Measurements from ENCODE around the gene PACSIN3.
A peak's percentile ranks its signal among the peaks of the same experiment; 100 is the strongest.
"Not testable (repeated sequence)": the region's sequence is repeated elsewhere in the genome, so short reads cannot be mapped to it uniquely, and the experiment has no call there.

Gene PACSIN3

DNA sequence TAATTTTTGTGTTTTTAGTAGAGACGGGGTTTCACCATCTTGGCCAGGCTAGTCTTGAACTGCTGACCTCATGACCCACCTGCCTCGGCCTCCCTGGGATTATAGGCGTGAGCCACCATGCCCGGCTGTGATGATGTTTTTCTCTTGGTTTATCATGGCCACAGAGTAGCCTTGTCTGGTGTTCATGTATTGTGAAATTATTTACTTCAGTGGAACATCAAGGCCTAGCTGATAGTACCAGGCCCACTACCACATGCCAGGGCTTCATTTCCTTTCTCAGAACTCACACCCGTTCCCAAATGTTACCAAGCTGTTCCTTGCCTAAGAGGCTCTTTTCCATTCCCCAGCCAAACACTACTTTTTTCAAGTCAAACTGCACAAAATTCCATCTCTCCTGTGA is 22.4 kb upstream of the PACSIN3 start:
- Mint-ChIP-seq H3K4me3 (no peak overlapping the region), H3K36me3 (ENCODE audit: low read depth) (no peaks in the 10 kb centered on the region), H3K4me1 (ENCODE audit: low read depth) (peaks cover 6% of the 10 kb centered on the region), H3K27ac (no peak overlapping the region), H3K27me3 (ENCODE audit: low read depth) (no peaks in the 10 kb centered on the region), H3K9me3 (no peaks in the 10 kb centered on the region)
- DNase-seq (ENCODE audit: low spot score) = no peak

DNA sequence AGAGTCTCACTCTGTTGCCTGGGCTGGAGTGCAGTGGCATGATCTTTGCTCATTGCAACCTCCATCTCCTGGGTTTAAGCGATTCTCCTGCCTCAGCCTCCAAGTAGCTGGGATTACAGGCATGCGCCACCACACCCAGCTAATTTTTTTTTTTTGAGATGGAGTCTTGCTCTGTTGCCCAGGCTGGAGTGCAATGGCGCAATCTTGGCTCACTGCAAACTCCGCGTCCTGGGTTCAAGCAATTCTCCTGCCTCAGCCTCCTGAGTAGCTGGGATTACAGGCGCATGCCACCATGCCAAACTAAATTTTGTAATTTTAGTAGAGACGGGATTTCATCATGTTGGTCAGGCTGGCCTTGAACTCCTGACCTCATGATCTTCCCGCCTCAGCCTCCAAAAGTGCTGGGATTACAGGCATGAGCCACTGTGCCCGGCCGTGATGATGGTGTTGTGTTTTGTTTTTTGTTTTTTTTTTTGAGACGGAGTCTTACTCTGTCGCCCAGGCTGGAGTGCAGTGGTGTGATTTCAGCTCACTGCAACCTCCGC is 21.8 kb upstream of the PACSIN3 start:
- H3K27ac Mint-ChIP-seq; H3K36me3 Mint-ChIP-seq (ENCODE audit: low read depth); H3K4me1 Mint-ChIP-seq (ENCODE audit: low read depth); H3K9me3 Mint-ChIP-seq; H3K4me3 Mint-ChIP-seq; H3K27me3 Mint-ChIP-seq (ENCODE audit: low read depth); DNase-seq (ENCODE audit: low spot score): not testable (repeated sequence)

DNA sequence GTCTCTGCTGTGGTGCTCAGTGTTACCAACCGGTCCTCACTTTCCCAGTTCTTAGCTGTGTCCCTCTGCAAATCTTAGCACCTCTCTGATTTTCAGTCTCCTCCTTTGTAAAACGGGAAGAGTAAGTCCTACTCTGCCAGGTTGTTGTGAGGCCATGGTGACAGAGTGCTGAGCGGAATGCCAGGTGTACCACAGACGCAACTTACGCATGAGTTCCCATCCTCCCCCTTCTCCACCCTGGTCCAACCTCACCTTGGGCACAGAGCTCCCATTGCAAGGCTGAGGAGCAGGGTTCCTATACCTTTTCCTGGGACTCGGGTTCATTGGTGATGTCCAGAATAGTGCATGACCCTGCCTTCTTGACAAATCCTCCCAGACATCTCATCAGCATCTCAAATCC is 21.2 kb upstream of the PACSIN3 start:
- no peak for DNase-seq (ENCODE audit: low spot score)
- H3K9me3 Mint-ChIP-seq = no peaks in the 10 kb centered on the region
- no peak overlapping the region for H3K4me3 Mint-ChIP-seq
- H3K4me1 Mint-ChIP-seq (ENCODE audit: low read depth) = peaks cover 4% of the 10 kb centered on the region
- no peaks in the 10 kb centered on the region for H3K27me3 Mint-ChIP-seq (ENCODE audit: low read depth)
- H3K27ac Mint-ChIP-seq = no peak overlapping the region
- no peaks in the 10 kb centered on the region for H3K36me3 Mint-ChIP-seq (ENCODE audit: low read depth)

DNA sequence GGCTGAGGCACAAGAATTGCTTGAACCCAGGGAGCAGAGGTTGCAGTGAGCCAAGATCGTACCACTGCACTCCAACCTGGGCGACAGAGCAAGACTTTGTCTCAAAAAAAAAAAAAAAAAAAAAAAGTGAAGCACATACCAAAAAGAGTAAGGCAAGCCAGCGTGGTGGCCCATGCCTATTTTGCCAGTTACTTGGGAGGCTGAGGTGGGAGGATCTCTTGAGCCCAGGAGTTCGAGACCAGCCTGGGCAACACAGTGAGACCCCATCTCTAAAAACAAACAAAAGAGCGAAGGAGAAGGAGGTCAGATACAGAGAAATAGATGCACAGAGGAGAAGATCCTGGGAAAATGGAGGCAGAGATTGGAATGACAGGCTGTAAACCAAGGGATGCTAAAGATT is 20.3 kb upstream of the PACSIN3 start:
- not testable (repeated sequence) for H3K36me3 Mint-ChIP-seq (ENCODE audit: low read depth); H3K4me1 Mint-ChIP-seq (ENCODE audit: low read depth); H3K27ac Mint-ChIP-seq; H3K4me3 Mint-ChIP-seq; DNase-seq (ENCODE audit: low spot score); H3K9me3 Mint-ChIP-seq; H3K27me3 Mint-ChIP-seq (ENCODE audit: low read depth)

DNA sequence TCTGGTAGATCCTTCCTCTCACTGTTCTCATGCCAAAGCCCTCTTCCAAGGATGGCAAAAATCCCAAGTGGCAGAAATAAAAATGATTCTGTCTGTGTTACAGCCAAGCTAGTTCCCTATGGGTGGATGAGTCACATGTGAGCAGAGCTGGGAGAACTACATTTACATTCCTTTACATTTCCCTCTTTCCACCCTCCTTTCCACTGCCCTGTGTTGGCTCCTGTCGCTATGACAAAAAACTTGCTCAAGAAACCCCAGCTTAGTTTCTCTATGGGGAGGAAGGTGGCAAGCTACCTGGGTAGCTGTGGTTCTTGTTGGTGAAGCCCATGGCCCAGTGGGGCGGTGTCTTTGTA is 18.4 kb upstream of the PACSIN3 start:
- DNase-seq (ENCODE audit: low spot score) = no peak
- Mint-ChIP-seq H3K36me3 (ENCODE audit: low read depth) (no peaks in the 10 kb centered on the region), H3K9me3 (no peaks in the 10 kb centered on the region), H3K27ac (no peak overlapping the region), H3K27me3 (ENCODE audit: low read depth) (peaks cover 7% of the 10 kb centered on the region), H3K4me3 (no peak overlapping the region), H3K4me1 (ENCODE audit: low read depth) (peaks cover 4% of the 10 kb centered on the region)

DNA sequence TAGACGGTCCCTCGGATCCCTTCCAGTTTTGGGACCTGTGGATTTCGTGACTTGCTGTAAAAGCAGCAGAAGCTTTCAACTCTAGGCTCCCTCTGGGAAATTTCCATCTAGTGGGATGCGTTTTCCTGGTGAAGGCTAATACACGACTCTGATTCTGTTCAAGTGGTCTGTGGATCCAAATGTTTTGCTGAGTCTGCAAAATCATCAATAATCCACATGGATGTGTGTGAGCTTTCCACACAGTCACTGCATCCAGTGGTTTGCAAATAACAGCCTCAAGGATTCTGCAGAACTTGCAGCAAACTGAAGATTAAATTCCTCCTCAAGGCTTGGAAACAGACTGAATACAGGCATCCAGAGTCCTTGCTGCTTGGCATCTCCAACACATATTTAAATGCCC is 16.3 kb upstream of the PACSIN3 start:
- peaks cover 10% of the 10 kb centered on the region for H3K27me3 Mint-ChIP-seq (ENCODE audit: low read depth)
- DNase-seq (ENCODE audit: low spot score) = no peak
- no peak overlapping the region for H3K27ac Mint-ChIP-seq
- peaks cover 4% of the 10 kb centered on the region for H3K4me1 Mint-ChIP-seq (ENCODE audit: low read depth)
- H3K36me3 Mint-ChIP-seq (ENCODE audit: low read depth) = no peaks in the 10 kb centered on the region
- H3K9me3 Mint-ChIP-seq = no peaks in the 10 kb centered on the region
- no peak overlapping the region for H3K4me3 Mint-ChIP-seq

DNA sequence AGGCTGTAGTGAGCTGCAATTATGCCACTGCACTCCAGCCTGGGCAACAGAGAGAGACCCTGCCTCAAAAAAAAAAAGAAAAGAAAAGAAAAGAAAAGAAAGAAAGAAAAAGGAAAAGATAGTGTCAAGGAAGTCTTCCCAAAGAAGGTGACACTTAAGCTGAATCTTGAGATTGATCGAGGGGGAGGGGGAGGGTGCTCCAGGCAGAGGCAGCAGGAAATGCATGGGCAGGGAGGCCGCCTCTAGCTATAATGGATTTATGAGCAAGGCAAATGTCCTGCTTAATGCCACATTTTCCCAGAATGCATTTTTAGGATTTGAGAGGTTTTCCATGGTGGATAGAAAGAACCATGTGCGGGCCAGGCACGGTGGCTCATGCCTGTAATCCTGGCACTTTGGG is 14.8 kb upstream of the PACSIN3 start:
- no peak for DNase-seq (ENCODE audit: low spot score)
- Mint-ChIP-seq H3K27ac (no peak overlapping the region), H3K9me3 (no peaks in the 10 kb centered on the region), H3K27me3 (ENCODE audit: low read depth) (peaks cover 13% of the 10 kb centered on the region), H3K4me1 (ENCODE audit: low read depth) (peaks cover 4% of the 10 kb centered on the region), H3K4me3 (no peak overlapping the region), H3K36me3 (ENCODE audit: low read depth) (no peaks in the 10 kb centered on the region)

DNA sequence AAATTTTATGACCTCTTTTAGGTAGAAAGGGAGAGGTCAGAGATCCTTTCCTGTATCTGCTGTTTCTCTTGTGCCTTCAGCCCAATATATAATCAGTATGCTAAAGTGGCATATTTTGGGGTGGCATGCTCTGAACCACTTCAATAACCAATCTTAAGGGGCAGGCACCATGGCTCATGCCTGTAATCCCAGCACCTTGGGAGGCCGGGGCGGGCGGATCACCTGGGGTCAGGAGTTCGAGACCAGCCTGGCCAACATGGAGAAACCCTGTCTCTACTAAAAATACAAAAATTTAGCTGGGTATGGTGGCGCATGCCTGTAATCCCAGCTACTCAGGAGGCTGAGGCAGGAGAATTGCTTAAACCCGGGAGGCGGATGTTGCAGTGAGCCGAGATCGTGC is 11.9 kb upstream of the PACSIN3 start:
- not testable (repeated sequence) for H3K4me3 Mint-ChIP-seq; H3K4me1 Mint-ChIP-seq (ENCODE audit: low read depth)

DNA sequence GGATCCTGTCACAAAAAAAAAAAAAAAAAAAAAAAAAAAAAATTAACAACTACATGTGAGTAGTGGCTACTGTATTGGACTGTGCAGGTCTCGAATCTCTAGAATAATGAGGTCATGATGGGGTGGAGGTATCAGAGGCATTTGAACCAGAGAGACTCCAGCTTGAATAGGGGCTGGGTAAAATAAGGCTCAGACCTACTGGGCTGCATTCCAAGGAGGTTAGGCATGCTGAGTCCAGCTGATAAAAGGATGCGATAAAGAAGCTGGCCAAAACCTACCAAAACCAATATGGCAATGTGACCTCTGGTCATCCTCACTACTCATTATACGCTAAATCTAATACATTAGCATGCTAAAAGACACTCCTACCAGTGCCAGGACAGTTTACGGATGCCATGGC is 5.9 kb upstream of the PACSIN3 start:
- H3K9me3 Mint-ChIP-seq = no peaks in the 10 kb centered on the region
- H3K36me3 Mint-ChIP-seq (ENCODE audit: low read depth) = no peaks in the 10 kb centered on the region
- no peak for DNase-seq (ENCODE audit: low spot score)
- H3K4me3 Mint-ChIP-seq = no peak overlapping the region
- H3K27me3 Mint-ChIP-seq (ENCODE audit: low read depth) = peaks cover 32% of the 10 kb centered on the region
- H3K27ac Mint-ChIP-seq = no peak overlapping the region
- H3K4me1 Mint-ChIP-seq (ENCODE audit: low read depth) = peaks cover 3% of the 10 kb centered on the region

More for the DNA sequence above, 11.9 kb upstream of the PACSIN3 start:
- peaks cover 15% of the 10 kb centered on the region for H3K27me3 Mint-ChIP-seq (ENCODE audit: low read depth)
- H3K9me3 Mint-ChIP-seq; H3K27ac Mint-ChIP-seq; DNase-seq (ENCODE audit: low spot score); H3K36me3 Mint-ChIP-seq (ENCODE audit: low read depth): not testable (repeated sequence)

DNA sequence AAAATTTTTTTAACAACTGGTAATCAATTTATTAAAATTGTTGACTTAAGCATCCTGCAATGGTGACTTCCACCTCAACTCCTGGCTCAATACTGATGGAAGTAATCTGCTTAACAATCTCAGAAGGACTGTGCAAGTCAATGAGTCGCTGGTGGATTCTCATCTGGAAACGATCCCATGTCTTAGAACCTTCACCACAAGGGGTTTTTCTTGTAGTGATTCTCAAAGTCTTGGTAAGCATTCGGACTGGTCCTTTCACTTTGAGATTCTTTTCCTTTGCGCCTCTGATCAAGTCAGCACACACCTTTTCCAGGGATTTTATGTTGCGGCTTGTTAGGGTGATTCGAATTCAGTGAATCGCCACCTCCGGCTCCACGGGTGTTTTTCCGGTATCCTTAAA is 4.9 kb upstream of the PACSIN3 start:
- not testable (repeated sequence) for DNase-seq (ENCODE audit: low spot score); H3K4me1 Mint-ChIP-seq (ENCODE audit: low read depth); H3K36me3 Mint-ChIP-seq (ENCODE audit: low read depth); H3K9me3 Mint-ChIP-seq; H3K27ac Mint-ChIP-seq; H3K4me3 Mint-ChIP-seq
- H3K27me3 Mint-ChIP-seq (ENCODE audit: low read depth) = peaks cover 35% of the 10 kb centered on the region

DNA sequence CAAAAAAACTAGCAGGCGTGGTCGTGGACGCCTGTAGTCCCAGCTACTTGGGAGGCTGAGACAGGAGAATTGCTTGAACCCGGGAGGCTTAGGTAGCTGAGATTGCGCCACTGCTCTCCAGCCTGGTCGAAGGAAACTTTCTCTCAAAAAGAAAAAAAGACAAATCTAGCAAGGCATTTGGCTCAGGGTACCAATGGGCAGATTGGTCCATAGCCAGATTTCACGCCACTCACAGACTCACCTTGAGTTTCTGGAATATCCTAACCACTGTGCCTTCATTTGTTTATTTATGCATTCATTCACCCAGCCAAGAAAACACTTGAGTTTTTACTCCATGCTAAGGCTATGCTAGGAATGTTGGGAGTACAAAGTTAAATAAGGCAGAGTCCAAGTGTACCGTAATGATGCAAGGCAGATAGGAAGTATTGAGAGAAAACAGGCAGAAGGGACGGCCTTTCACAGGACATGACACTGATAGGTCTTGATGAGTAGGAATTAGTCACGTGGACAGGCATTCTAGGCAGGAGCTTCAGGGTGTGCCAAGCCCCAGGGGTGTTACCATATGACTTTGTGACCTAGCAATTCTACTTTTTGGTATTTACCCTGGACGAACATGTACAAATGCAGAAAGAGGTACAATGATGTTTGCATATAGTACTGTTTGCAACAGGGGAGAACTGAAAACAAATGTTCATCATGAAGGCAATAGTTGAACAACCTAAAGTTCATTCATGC is 3.0 kb upstream of the PACSIN3 start:
- Mint-ChIP-seq H3K4me3 (no peak overlapping the region), H3K4me1 (ENCODE audit: low read depth) (peaks cover 8% of the 10 kb centered on the region), H3K9me3 (no peaks in the 10 kb centered on the region), H3K36me3 (ENCODE audit: low read depth) (no peaks in the 10 kb centered on the region), H3K27me3 (ENCODE audit: low read depth) (peaks cover 36% of the 10 kb centered on the region), H3K27ac (no peak overlapping the region)
- DNase-seq (ENCODE audit: low spot score) = no peak

DNA sequence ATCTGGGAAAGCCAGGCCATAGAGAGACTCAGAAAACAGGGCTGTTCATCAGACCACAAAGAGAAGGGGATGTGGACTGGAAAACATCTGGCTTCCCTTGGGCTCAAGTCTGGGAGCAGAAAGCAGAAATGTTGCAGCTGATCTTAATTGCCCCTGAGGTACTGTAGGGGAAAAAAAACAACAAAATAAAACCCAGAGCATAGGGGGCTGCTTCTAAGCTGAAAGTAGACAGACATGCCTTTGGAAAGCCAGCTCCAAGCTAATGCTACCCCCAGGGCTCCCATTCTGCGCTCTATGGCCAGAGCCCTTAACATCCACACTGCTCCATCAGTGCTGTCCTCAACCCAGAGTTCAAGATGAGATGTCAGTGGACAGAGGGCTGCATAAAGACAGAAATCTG is 2.0 kb upstream of the PACSIN3 start:
- no peaks in the 10 kb centered on the region for H3K36me3 Mint-ChIP-seq (ENCODE audit: low read depth)
- H3K4me1 Mint-ChIP-seq (ENCODE audit: low read depth) = peaks cover 8% of the 10 kb centered on the region
- H3K4me3 Mint-ChIP-seq = no peak overlapping the region
- no peak overlapping the region for H3K27ac Mint-ChIP-seq
- peaks cover 36% of the 10 kb centered on the region for H3K27me3 Mint-ChIP-seq (ENCODE audit: low read depth)
- no peak for DNase-seq (ENCODE audit: low spot score)
- H3K9me3 Mint-ChIP-seq = no peaks in the 10 kb centered on the region

DNA sequence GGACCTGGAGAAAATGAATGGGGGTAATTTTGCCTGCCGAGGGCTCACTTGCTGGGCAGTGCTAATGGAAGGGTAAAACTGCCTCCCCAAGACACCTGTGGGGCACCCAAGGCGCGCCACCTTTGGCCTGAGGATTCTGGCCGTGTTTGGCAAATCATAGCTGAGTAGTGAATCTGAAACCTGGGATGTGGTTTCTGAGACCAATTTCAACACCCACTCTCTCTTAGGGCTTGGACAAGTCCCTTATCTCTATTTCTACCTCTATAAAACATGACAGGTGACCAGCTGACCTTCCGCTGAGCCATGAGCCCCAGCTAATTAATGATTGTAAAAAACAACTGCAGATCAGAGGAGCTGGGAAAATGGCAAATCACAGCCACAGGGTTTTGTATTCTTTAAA is 1.5 kb upstream of the PACSIN3 start:
- no peaks in the 10 kb centered on the region for H3K9me3 Mint-ChIP-seq
- H3K36me3 Mint-ChIP-seq (ENCODE audit: low read depth) = no peaks in the 10 kb centered on the region
- DNase-seq (ENCODE audit: low spot score) = no peak
- H3K4me1 Mint-ChIP-seq (ENCODE audit: low read depth) = peaks cover 8% of the 10 kb centered on the region
- no peak overlapping the region for H3K27ac Mint-ChIP-seq
- no peak overlapping the region for H3K4me3 Mint-ChIP-seq
- peaks cover 36% of the 10 kb centered on the region for H3K27me3 Mint-ChIP-seq (ENCODE audit: low read depth)

DNA sequence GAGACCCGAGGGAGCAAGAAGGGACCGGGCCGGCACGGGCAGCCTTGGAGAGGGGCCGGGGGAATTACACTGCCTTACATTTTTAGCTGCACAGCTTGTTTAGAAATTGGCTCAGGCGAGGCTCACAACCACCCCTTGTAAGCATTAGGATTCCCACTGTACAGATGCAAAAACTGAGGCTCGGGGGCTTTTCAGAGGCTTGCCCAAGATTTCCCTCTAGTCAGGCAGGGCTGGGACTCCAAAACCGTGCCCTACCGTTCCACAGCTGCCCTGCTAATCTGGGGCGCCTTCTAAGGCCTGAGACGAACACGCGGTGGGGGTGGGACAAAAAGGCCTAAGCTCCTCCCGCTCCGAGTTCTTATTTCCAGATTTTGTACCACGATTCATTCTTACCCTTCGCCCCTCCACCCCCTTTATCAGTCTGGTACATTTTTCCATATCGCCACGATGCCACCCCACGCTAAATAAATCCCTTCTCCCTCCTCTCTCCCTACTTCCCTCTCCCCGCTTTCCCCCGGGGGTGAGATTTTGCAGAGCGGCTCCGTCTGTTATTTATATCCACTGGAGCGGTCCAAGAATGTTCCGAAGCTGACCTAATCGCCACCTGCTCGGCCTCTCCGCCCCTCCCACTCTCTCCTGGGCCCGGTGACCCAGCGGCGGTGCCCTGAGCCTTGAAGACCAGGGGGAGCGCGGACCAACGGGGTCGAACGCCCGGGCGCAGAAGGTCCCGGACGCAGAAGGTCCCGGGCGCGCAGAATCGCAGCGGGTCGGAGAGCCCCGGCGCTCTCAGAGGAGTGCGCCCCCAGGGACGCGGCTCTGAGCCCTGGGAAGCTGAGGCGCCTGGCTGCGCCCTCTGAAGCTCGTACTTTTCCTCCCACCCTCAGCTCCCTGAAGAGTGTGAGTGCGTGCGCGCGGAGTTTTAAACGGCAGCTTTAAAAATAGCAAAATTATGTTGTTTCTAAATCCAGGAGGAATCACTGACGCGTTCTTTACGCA is 764 bp upstream of the PACSIN3 start:
- Mint-ChIP-seq H3K4me1 (ENCODE audit: low read depth) (peaks cover 8% of the 10 kb centered on the region), H3K4me3 (peak overlapping the region; percentile 78), H3K27me3 (ENCODE audit: low read depth) (peaks cover 36% of the 10 kb centered on the region), H3K36me3 (ENCODE audit: low read depth) (no peaks in the 10 kb centered on the region), H3K9me3 (no peaks in the 10 kb centered on the region), H3K27ac (no peak overlapping the region)
- peak; percentile 41 for DNase-seq (ENCODE audit: low spot score)

Measured in T-helper 2 cell treated with Interferon-gamma antibody and Interleukin-4, amounts not matched to agents 5 μg/mL and 100 μg/mL, for 36 hours (primary cell).